Measurements from ENCODE around the gene LAMTOR3.

DNA sequence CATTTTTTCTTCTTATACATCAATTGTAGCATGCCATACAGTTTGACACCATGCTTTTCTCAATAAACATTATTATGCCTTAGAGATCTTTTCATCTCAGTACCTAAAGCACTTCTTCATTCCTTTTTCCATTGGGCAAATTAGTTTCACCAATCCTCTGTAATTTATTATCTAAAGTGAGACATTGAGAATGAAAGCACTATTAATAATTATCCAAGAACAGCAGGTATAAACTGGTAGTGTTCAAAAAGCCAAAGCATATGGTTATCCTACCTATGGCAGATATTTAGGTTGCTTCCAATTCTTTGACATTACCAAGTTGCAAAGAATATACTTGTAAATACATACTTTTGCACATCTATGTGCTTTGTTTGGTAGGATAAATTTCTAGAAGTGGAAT is 15.6 kb downstream of the LAMTOR3 start:
- TF ChIP-seq POLR2A (IDR thresholded peaks at IDR 0.05), result no peak
- TF ChIP-seq, protein P1, sequence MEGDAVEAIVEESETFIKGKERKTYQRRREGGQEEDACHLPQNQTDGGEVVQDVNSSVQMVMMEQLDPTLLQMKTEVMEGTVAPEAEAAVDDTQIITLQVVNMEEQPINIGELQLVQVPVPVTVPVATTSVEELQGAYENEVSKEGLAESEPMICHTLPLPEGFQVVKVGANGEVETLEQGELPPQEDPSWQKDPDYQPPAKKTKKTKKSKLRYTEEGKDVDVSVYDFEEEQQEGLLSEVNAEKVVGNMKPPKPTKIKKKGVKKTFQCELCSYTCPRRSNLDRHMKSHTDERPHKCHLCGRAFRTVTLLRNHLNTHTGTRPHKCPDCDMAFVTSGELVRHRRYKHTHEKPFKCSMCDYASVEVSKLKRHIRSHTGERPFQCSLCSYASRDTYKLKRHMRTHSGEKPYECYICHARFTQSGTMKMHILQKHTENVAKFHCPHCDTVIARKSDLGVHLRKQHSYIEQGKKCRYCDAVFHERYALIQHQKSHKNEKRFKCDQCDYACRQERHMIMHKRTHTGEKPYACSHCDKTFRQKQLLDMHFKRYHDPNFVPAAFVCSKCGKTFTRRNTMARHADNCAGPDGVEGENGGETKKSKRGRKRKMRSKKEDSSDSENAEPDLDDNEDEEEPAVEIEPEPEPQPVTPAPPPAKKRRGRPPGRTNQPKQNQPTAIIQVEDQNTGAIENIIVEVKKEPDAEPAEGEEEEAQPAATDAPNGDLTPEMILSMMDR (IDR thresholded peaks at IDR 0.05 in 8 of 11, conservative IDR thresholded peaks at IDR 0.05 in 3 of 11), result no peak
- TF ChIP-seq POLR2AphosphoS5 (IDR thresholded peaks at IDR 0.05), result no peak

Measured in spleen (tissue), 7 donors.